A375 (cell line): ENCODE measurements around the gene GATA1. TPM values are rescaled to one million over a fixed set of nuclear protein-coding genes. Genes with fewer than 3 reads are reported as not detected.

Experiments
- small RNA-seq: library from RNA; depleted of rRNA; stranded (forward); fragments of <200 nt; gene quantifications from one replicate; pipeline ENCODE3, GENCODE V24; 2014
- total RNA-seq: library from RNA; depleted of rRNA; stranded (reverse); fragments of >200 nt; shearing (Covaris generic); gene quantifications from 2 replicates; pipeline ENCODE4 v1.2.3, GENCODE V29; 2014; rRNA removed

The GATA1 gene
- not detected in 2 replicates for total RNA-seq

GRCh38 chrX:48786341-48786800 lies at the start of gene GATA1:
GATA1 (plus strand) TSS chrX:48786590; CDS start chrX:48791110, 4,520 bp downstream.

GRCh38 chrX:48761674-48762471 lies 24.5 kb upstream of the GATA1 start, which contains the start of gene GLOD5:
GLOD5 (plus strand) TSS chrX:48761747; CDS start chrX:48761791, 44 bp downstream.

GRCh38 chrX:48801280-48802088 lies 15.1 kb downstream of the GATA1 start, which contains the start of gene HDAC6:
HDAC6 (plus strand) TSS chrX:48802067; CDS start chrX:48802693, 626 bp downstream.

GRCh38 chrX:48826135-48826875 lies 39.9 kb downstream of the GATA1 start, which contains the start of gene ERAS:
ERAS (plus strand) TSS chrX:48826513; CDS start chrX:48829124, 2,611 bp downstream.

GRCh38 chrX:48835524-48836329 lies 49.3 kb downstream of the GATA1 start, which contains the start of gene PCSK1N:
PCSK1N (minus strand) TSS chrX:48835610; CDS start chrX:48835532, 78 bp downstream.

Small RNAs within 50 kb of the gene (small RNA-seq; reads per million reads assigned to genes)
- gene RNU6-29P, result not detected

Other genes with a start within 250 kb of the GATA1 start
- 8.8 and 13.6 TPM in 2 replicates for gene TBC1D25, start 246.9 kb upstream of the GATA1 start, total RNA-seq
- 282 and 286 TPM in 2 replicates for gene RBM3, start 212.1 kb upstream of the GATA1 start, total RNA-seq
- gene WDR13, start 189.1 kb upstream of the GATA1 start, total RNA-seq, result 135 and 153 TPM in 2 replicates
- gene WAS, start 102.8 kb upstream of the GATA1 start, total RNA-seq, result 0.69 and 1.6 TPM in 2 replicates
- gene SUV39H1, start 89.9 kb upstream of the GATA1 start, total RNA-seq, result 24.2 and 24.8 TPM in 2 replicates
- not detected in 2 replicates for gene GLOD5, start 24.8 kb upstream of the GATA1 start, total RNA-seq
- gene HDAC6, start 15.5 kb downstream of the GATA1 start, total RNA-seq, result 52.6 and 53.5 TPM in 2 replicates
- not detected in 2 replicates for gene ERAS, start 39.9 kb downstream of the GATA1 start, total RNA-seq
- 0.94 and 2.3 TPM in 2 replicates for gene PCSK1N, start 49.0 kb downstream of the GATA1 start, total RNA-seq
- gene TIMM17B, start 111.2 kb downstream of the GATA1 start, total RNA-seq, result 87.5 and 103 TPM in 2 replicates
- gene PQBP1, start 111.3 kb downstream of the GATA1 start, total RNA-seq, result 169 and 185 TPM in 2 replicates
- gene SLC35A2, start 125.1 kb downstream of the GATA1 start, total RNA-seq, result 31.2 and 31.6 TPM in 2 replicates
- gene PIM2, start 132.4 kb downstream of the GATA1 start, total RNA-seq, result 16.0 and 21.2 TPM in 2 replicates
- 54.6 and 60.1 TPM in 2 replicates for gene OTUD5, start 171.0 kb downstream of the GATA1 start, total RNA-seq
- gene KCND1, start 185.3 kb downstream of the GATA1 start, total RNA-seq, result 0.30 and 0.96 TPM in 2 replicates
- 44.3 and 49.3 TPM in 2 replicates for gene GRIPAP1, start 215.7 kb downstream of the GATA1 start, total RNA-seq